ENCODE results near the gene TRAIP. TPM values are rescaled to one million over a fixed set of nuclear protein-coding genes. Genes with fewer than 3 reads are reported as not detected.

TRAIP gene
- total RNA-seq, 1 donor from 2014 or later = 17.4 TPM

- intact Hi-C loops (cut with DNase I) = no loop called here
- H3K36me3 ChIP-seq = no peaks in the 10 kb centered on the region
- no peak overlapping the region for H3K27ac ChIP-seq
- no peaks in the 10 kb centered on the region for H3K27me3 ChIP-seq
- TF ChIP-seq POLR2AphosphoS5 (IDR thresholded peaks at IDR 0.05; ENCODE audit: insufficient read depth in 1 of 2, low read depth in 1 of 2) (no peak), CTCF (IDR thresholded peaks at IDR 0.05) (no peak), POLR2A (IDR thresholded peaks at IDR 0.05) (no peak)
- H3K4me3 ChIP-seq = no peak overlapping the region
- H3K9me3 ChIP-seq = no peaks in the 10 kb centered on the region
- DNase-seq (ENCODE audit: extremely low spot score in 2 of 2) = no peak
- peaks cover 3% of the 10 kb centered on the region for H3K4me1 ChIP-seq
These were observed 63.8 kb downstream of the TRAIP start for GRCh38 chr3:49792371-49793150.

- Histone ChIP-seq H3K9me3 (no peaks in the 10 kb centered on the region), H3K4me1 (peaks cover 8% of the 10 kb centered on the region), H3K4me3 (no peak overlapping the region), H3K36me3 (no peaks in the 10 kb centered on the region), H3K27me3 (no peaks in the 10 kb centered on the region), H3K27ac (no peak overlapping the region)
- TF ChIP-seq POLR2AphosphoS5 (IDR thresholded peaks at IDR 0.05; ENCODE audit: insufficient read depth in 1 of 2, low read depth in 1 of 2) = no peak
- no peak for TF ChIP-seq POLR2A (IDR thresholded peaks at IDR 0.05)
- TF ChIP-seq CTCF (IDR thresholded peaks at IDR 0.05) = no peak
- no peak for DNase-seq (ENCODE audit: extremely low spot score in 2 of 2)
- intact Hi-C loops (cut with DNase I) = no loop called here
These were observed 64.8 kb downstream of the TRAIP start for GRCh38 chr3:49791571-49791970.

- no peak for DNase-seq (ENCODE audit: extremely low spot score in 2 of 2)
- intact Hi-C loops (cut with DNase I) = no loop called here
- Histone ChIP-seq H3K27me3 (no peaks in the 10 kb centered on the region), H3K4me1 (peaks cover 8% of the 10 kb centered on the region), H3K9me3 (no peaks in the 10 kb centered on the region), H3K27ac (no peak overlapping the region), H3K4me3 (no peak overlapping the region), H3K36me3 (no peaks in the 10 kb centered on the region)
- TF ChIP-seq POLR2AphosphoS5 (IDR thresholded peaks at IDR 0.05; ENCODE audit: insufficient read depth in 1 of 2, low read depth in 1 of 2) = no peak
- TF ChIP-seq CTCF (IDR thresholded peaks at IDR 0.05) = no peak
These were observed 65.5 kb downstream of the TRAIP start for GRCh38 chr3:49790626-49791411.

- Histone ChIP-seq H3K4me3 (no peak overlapping the region), H3K27ac (peak overlapping the region; percentile 96), H3K4me1 (peaks cover 34% of the 10 kb centered on the region), H3K27me3 (no peaks in the 10 kb centered on the region), H3K36me3 (no peaks in the 10 kb centered on the region), H3K9me3 (no peaks in the 10 kb centered on the region)
- intact Hi-C loops (cut with DNase I) = no loop called here
- no peak for DNase-seq (ENCODE audit: extremely low spot score in 2 of 2)
- TF ChIP-seq POLR2AphosphoS5 (IDR thresholded peaks at IDR 0.05; ENCODE audit: insufficient read depth in 1 of 2, low read depth in 1 of 2) (no peak), CTCF (IDR thresholded peaks at IDR 0.05) (no peak), POLR2A (IDR thresholded peaks at IDR 0.05) (no peak)
These were observed 68.3 kb downstream of the TRAIP start for GRCh38 chr3:49788056-49788455.

GRCh38 chr3:49787536-49787935 is 68.8 kb downstream of the TRAIP start:
- no peak overlapping the region for H3K4me3 ChIP-seq
- no peaks in the 10 kb centered on the region for H3K9me3 ChIP-seq
- H3K36me3 ChIP-seq = no peaks in the 10 kb centered on the region
- H3K27ac ChIP-seq = peak overlapping the region; percentile 96
- H3K27me3 ChIP-seq = no peaks in the 10 kb centered on the region
- no peak for TF ChIP-seq CTCF (IDR thresholded peaks at IDR 0.05)
- DNase-seq (ENCODE audit: extremely low spot score in 2 of 2) = peak in 1 of 2 donors; percentile 85
- H3K4me1 ChIP-seq = peaks cover 38% of the 10 kb centered on the region
- intact Hi-C loops (cut with DNase I) = no loop called here

Data from vagina (tissue), 2 donors.